CD8-positive, alpha-beta memory T cell (primary cell): ENCODE results near the gene MRRF. TPM values are rescaled to one million over a fixed set of nuclear protein-coding genes. Genes with fewer than 3 reads are reported as not detected.

ENCODE experiments used
- CTCF ChIA-PET: fragments of 350-600 bp; sonication (Branson Sonifier 250); formaldehyde crosslinking; loops from one replicate; lab custom pipeline; 2021; ENCODE audit warnings: antibody characterized with exemption; lab: Charles Lee
- POLR2A ChIA-PET: fragments of 350-600 bp; sonication (Branson Sonifier 250); formaldehyde crosslinking; loops from one replicate; lab custom pipeline; 2021; ENCODE audit warnings: antibody characterized with exemption; lab: Charles Lee
- DNase-seq, 5 donors: peaks; one replicate each; pipeline versions ENCODE4 v3.0.0 to v3.0.0-alpha.2; 2020 to 2022; ENCODE audit warnings: mixed read lengths in 1 of 5
- H3K27ac ChIP-seq: one replicate; pipeline ENCODE4 v1.7.0; 2013; ENCODE audit warnings: low read depth, mild to moderate bottlenecking, low read length, moderate library complexity
- H3K27me3 ChIP-seq: 2 replicates; pipeline ENCODE4 v1.7.0; 2013; ENCODE audit warnings: low read length, mild to moderate bottlenecking; ENCODE audit not compliant: insufficient read depth, poor library complexity, severe bottlenecking
- H3K36me3 ChIP-seq: 2 replicates; pipeline ENCODE4 v1.7.0; 2013; ENCODE audit warnings: mild to moderate bottlenecking, low read length, moderate library complexity; ENCODE audit not compliant: insufficient read depth
- H3K4me1 ChIP-seq: 2 replicates; pipeline ENCODE4 v1.7.0; 2013; ENCODE audit warnings: mild to moderate bottlenecking, low read length, moderate library complexity; ENCODE audit not compliant: insufficient read depth
- H3K4me3 ChIP-seq: 2 replicates; pipeline ENCODE4 v1.7.0; 2013; ENCODE audit warnings: mild to moderate bottlenecking, low read length
- H3K9me3 ChIP-seq: 2 replicates; pipeline ENCODE4 v1.7.0; 2013; ENCODE audit warnings: mild to moderate bottlenecking, low read length
- H3K27ac Mint-ChIP-seq, 8 donors: one replicate each; pipeline ENCODE4 v1.8.0; 2020 to 2021; ENCODE audit warnings: mixed read lengths in 8 of 8, mild to moderate bottlenecking in 6 of 8, inconsistent platforms in 3 of 8, moderate library complexity in 3 of 8
- H3K27me3 Mint-ChIP-seq, 2 donors: one replicate each; pipeline ENCODE4 v1.8.0; 2020 to 2021; ENCODE audit warnings: mixed read lengths in 2 of 2, mild to moderate bottlenecking in 1 of 2, moderate library complexity in 1 of 2
- H3K36me3 Mint-ChIP-seq, 3 donors: one replicate each; pipeline ENCODE4 v1.8.0; 2020 to 2021; ENCODE audit warnings: mixed read lengths in 3 of 3, inconsistent platforms in 1 of 3, mild to moderate bottlenecking in 1 of 3
- H3K4me1 Mint-ChIP-seq, 3 donors: one replicate each; pipeline ENCODE4 v1.8.0; 2020 to 2021; ENCODE audit warnings: mixed read lengths in 3 of 3, inconsistent platforms in 1 of 3, mild to moderate bottlenecking in 1 of 3
- H3K4me3 Mint-ChIP-seq, 7 donors: one replicate each; pipeline ENCODE4 v1.8.0; 2020 to 2021; ENCODE audit warnings: mixed read lengths in 7 of 7, mild to moderate bottlenecking in 6 of 7, moderate library complexity in 4 of 7, inconsistent platforms in 2 of 7
- H3K9me3 Mint-ChIP-seq, 5 donors: one replicate each; pipeline ENCODE4 v1.8.0; 2020 to 2022; ENCODE audit warnings: mixed read lengths in 5 of 5, mild to moderate bottlenecking in 3 of 5, moderate library complexity in 2 of 5, inconsistent platforms in 1 of 5
- polyA plus RNA-seq: library from polyadenylated mRNA; unstranded; fragments of 300-500 nt; fragmentation: Illumina TruSeq; gene quantifications from one replicate; pipeline ENCODE4 v1.2.3, GENCODE V29; 2021
- total RNA-seq, 2 experiments: library from RNA; stranded (reverse); gene quantifications; one replicate each; pipeline ENCODE4 v1.2.3, GENCODE V29; 2021

MRRF gene
- total RNA-seq (10 to 100 TPM; 74.6 to 75.9 TPM), polyA plus RNA-seq (18.9 TPM)

DNA sequence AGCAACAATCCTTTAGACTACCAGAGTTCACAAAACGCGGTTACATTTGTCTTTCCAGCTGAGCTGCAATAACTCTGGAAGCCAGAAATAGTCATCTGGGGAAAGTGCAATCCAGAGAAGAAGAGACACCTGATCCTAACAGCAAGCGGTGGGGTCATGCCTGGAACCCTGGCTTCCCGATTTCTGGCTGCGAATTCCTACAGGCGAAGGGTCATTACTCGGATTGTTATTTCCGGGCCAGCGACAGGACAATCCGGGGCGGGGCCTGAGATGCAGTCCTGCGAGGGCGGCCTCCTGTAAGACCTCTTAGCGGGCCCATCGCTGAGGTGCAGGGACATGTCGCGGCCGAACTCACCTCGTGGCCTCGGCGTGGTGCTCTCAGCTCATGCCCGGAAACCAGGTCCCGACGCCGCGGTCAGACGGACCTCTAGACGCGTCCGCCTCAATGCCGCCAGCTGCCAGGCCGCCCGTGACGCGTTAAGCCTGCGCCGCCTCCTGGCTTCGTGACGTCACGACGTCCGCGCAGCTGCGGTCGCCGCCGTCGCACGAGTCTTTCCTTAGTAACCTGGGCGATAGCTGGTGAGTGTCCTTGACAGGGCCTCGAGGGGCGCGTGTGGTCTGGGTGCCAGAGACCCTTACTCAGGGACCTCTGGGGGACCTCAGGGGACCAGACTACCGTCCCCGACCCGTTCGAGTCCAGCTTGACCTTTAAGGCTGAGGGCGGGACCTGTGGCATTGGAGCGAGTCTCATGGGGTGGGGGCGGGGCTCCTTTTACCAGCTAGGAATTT, at the start of gene MRRF, which contains the start of gene RBM18:
Gene MRRF, plus strand, starts transcription at position 523 of the 789 bp plus-strand sequence. CDS start 6,010 bp downstream, outside the sequence.
Gene RBM18, minus strand, starts transcription at position 481 of the 789 bp plus-strand sequence. CDS start 3,348 bp downstream, outside the sequence.
- Mint-ChIP-seq H3K27me3 (no peaks in the 10 kb centered on the region), H3K4me3 (peak within 1 kb of the TSS; percentile 92 to 99 (median 98)), H3K9me3 (no peaks in the 10 kb centered on the region), H3K36me3 (peaks cover 0 to 44% (median 12%) of the 10 kb centered on the region in 3 donors), H3K27ac (peak within 1 kb of the TSS; percentile 97 to 100 (median 100)), H3K4me1 (peaks cover 51 to 72% (median 72%) of the 10 kb centered on the region in 3 donors)
- Histone ChIP-seq H3K27me3 (no peaks in the 10 kb centered on the region), H3K4me1 (peaks cover 38% of the 10 kb centered on the region), H3K9me3 (no peaks in the 10 kb centered on the region), H3K36me3 (peaks cover 11% of the 10 kb centered on the region), H3K27ac (peak within 1 kb of the TSS; percentile 98), H3K4me3 (peak within 1 kb of the TSS; percentile 78)
- CTCF ChIA-PET: interaction anchor here (0.7 to 2.0 kb wide), 4 partner anchors 9 to 165 kb away, joined by 3 to 5 read pairs (median 3); partner anchors contain the start of genes MORN5 and NDUFA8
- DNase-seq: peak; percentile 82 to 92 (median 87)
- POLR2A ChIA-PET: interaction anchor here (0.6 to 2.0 kb wide), 7 partner anchors 105 to 1685 kb away, joined by 3 to 6 read pairs (median 3); partner anchors contain the start of genes CDK5RAP2, MORN5, NDUFA8 and RABGAP1

DNA sequence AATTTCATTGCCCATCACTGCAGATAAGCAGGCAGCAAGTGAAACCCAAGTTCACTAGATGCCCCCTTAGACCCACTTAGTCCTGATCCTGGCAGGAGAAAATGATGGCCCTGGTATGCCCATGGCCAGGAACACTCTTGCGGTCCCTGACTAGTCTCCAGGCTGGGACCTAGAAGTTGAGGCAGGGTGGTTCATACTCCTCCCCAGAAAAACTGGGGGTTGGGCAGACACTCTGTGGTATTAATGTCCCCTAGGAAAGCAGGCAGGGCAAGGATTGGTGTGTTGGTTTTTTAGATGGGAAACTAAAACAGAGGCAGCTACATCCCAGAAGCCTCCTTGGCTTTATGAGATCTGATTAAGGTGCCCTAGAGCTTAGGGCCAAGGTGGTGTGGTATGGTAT, 49.0 kb upstream of the MRRF start:
- no peaks in the 10 kb centered on the region for H3K36me3 ChIP-seq
- H3K4me3 Mint-ChIP-seq: no peak overlapping the region
- H3K27me3 Mint-ChIP-seq: peaks cover 63 to 86% of the 10 kb centered on the region in 2 donors
- H3K4me1 Mint-ChIP-seq: peaks cover 23 to 40% (median 26%) of the 10 kb centered on the region in 3 donors
- H3K9me3 ChIP-seq: no peaks in the 10 kb centered on the region
- peaks cover 13% of the 10 kb centered on the region for H3K4me1 ChIP-seq
- H3K27ac ChIP-seq: no peak overlapping the region
- H3K27ac Mint-ChIP-seq: no peak overlapping the region
- H3K4me3 ChIP-seq: no peak overlapping the region
- no peak for DNase-seq
- ChIA-PET CTCF (no interaction called here), POLR2A (no interaction called here)
- no peaks in the 10 kb centered on the region for H3K36me3 Mint-ChIP-seq
- peaks cover 42% of the 10 kb centered on the region for H3K27me3 ChIP-seq
- H3K9me3 Mint-ChIP-seq: no peaks in the 10 kb centered on the region

GRCh38 chr9:122216138-122216797, 48.4 kb upstream of the MRRF start:
- POLR2A ChIA-PET: no interaction called here
- peaks cover 13% of the 10 kb centered on the region for H3K4me1 ChIP-seq
- Mint-ChIP-seq H3K9me3 (no peaks in the 10 kb centered on the region), H3K27ac (no peak overlapping the region), H3K4me3 (peak overlapping the region in 1 of 7 donors; percentile 25), H3K27me3 (peaks cover 66 to 84% of the 10 kb centered on the region in 2 donors), H3K36me3 (no peaks in the 10 kb centered on the region), H3K4me1 (peaks cover 23 to 43% (median 26%) of the 10 kb centered on the region in 3 donors)
- H3K4me3 ChIP-seq: no peak overlapping the region
- H3K9me3 ChIP-seq: no peaks in the 10 kb centered on the region
- no peak overlapping the region for H3K27ac ChIP-seq
- DNase-seq: no peak
- H3K36me3 ChIP-seq: no peaks in the 10 kb centered on the region
- CTCF ChIA-PET: no interaction called here
- peaks cover 47% of the 10 kb centered on the region for H3K27me3 ChIP-seq

- Histone ChIP-seq H3K27ac (no peak overlapping the region), H3K4me3 (no peak overlapping the region), H3K27me3 (peaks cover 43% of the 10 kb centered on the region), H3K36me3 (no peaks in the 10 kb centered on the region), H3K9me3 (no peaks in the 10 kb centered on the region), H3K4me1 (peaks cover 13% of the 10 kb centered on the region)
- CTCF ChIA-PET: no interaction called here
- Mint-ChIP-seq H3K27ac (no peak overlapping the region), H3K36me3 (no peaks in the 10 kb centered on the region), H3K27me3 (peaks cover 65 to 84% of the 10 kb centered on the region in 2 donors), H3K4me1 (peaks cover 23 to 47% (median 26%) of the 10 kb centered on the region in 3 donors), H3K4me3 (no peak overlapping the region), H3K9me3 (no peaks in the 10 kb centered on the region)
- POLR2A ChIA-PET: no interaction called here
- DNase-seq: no peak
Observed at GRCh38 chr9:122216798-122217418, 47.8 kb upstream of the MRRF start.

DNA sequence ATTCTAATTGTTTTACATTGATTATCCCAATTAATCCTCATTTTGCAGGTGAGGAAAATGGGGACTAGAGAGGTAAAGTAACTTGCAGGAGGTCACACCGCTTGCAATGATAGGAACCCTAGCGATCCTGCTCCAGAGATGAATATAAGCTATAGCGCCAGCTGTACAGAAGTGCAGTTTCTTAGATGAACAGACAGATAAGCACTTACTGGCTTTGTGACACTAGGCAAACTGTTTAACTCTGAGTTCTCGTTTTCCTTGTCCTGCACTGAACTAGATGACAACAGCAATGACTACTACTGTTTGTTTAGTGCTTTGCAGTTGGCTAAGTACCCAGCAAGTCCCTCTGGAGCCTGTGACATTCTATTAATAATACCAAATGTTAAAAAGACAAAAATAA, 47.0 kb upstream of the MRRF start:
- Histone ChIP-seq H3K27me3 (peaks cover 43% of the 10 kb centered on the region), H3K4me1 (peaks cover 13% of the 10 kb centered on the region), H3K36me3 (no peaks in the 10 kb centered on the region), H3K27ac (no peak overlapping the region), H3K9me3 (no peaks in the 10 kb centered on the region), H3K4me3 (no peak overlapping the region)
- ChIA-PET POLR2A (no interaction called here), CTCF (no interaction called here)
- Mint-ChIP-seq H3K27ac (no peak overlapping the region), H3K9me3 (no peaks in the 10 kb centered on the region), H3K4me3 (peak overlapping the region in 1 of 7 donors; percentile 38), H3K4me1 (peaks cover 23 to 46% (median 26%) of the 10 kb centered on the region in 3 donors), H3K36me3 (no peaks in the 10 kb centered on the region), H3K27me3 (peaks cover 65 to 85% of the 10 kb centered on the region in 2 donors)
- no peak for DNase-seq

GRCh38 chr9:122218071-122218934, 46.4 kb upstream of the MRRF start:
- peaks cover 21 to 46% (median 26%) of the 10 kb centered on the region in 3 donors for H3K4me1 Mint-ChIP-seq
- no peaks in the 10 kb centered on the region for H3K36me3 ChIP-seq
- DNase-seq: no peak
- peak overlapping the region in 6 of 7 donors; percentile 15 to 72 (median 40) for H3K4me3 Mint-ChIP-seq
- peak overlapping the region in 1 of 8 donors; percentile 21 for H3K27ac Mint-ChIP-seq
- H3K9me3 ChIP-seq: no peaks in the 10 kb centered on the region
- no peaks in the 10 kb centered on the region for H3K36me3 Mint-ChIP-seq
- H3K27me3 Mint-ChIP-seq: peaks cover 67 to 85% of the 10 kb centered on the region in 2 donors
- H3K27me3 ChIP-seq: peaks cover 38% of the 10 kb centered on the region
- no peak overlapping the region for H3K4me3 ChIP-seq
- H3K27ac ChIP-seq: no peak overlapping the region
- CTCF ChIA-PET: no interaction called here
- no peaks in the 10 kb centered on the region for H3K9me3 Mint-ChIP-seq
- H3K4me1 ChIP-seq: peaks cover 10% of the 10 kb centered on the region
- POLR2A ChIA-PET: no interaction called here
